HepG2 (cell line): Measurements from ENCODE around the gene TNS4. TPM values are rescaled to one million over a fixed set of nuclear protein-coding genes. Genes with fewer than 3 reads are reported as not detected.

Source experiments
- CAMTA2 ChIP-seq: sonication (generic); formaldehyde crosslinking; IDR thresholded peaks from 2 replicates; pipeline ENCODE4 v1.4.0; 2020; ENCODE audit warnings: mild to moderate bottlenecking, missing genetic modification reagents, borderline replicate concordance
- E2F1 ChIP-seq: sonication (generic); formaldehyde crosslinking; IDR thresholded peaks from 2 replicates; pipeline ENCODE4 v1.5.0; 2020; ENCODE audit warnings: missing genetic modification reagents
- FOXA3 ChIP-seq: IDR thresholded peaks from 2 replicates; pipeline ENCODE4 v1.6.1; 2016; ENCODE audit warnings: missing genetic modification reagents, missing compliant biosample characterization
- MXD4 ChIP-seq: IDR thresholded peaks from 2 replicates; pipeline ENCODE4 v1.6.1; 2016; ENCODE audit warnings: mild to moderate bottlenecking, missing biosample characterization, missing genetic modification reagents
- NFE2L2 ChIP-seq: fragments of 150-350 bp; IDR thresholded peaks from 2 replicates; pipeline ENCODE4 v1.6.1; 2014; ENCODE audit warnings: low read length
- NFYC ChIP-seq: IDR thresholded peaks from 2 replicates; pipeline ENCODE4 v1.6.1; 2016; ENCODE audit warnings: missing genetic modification reagents, missing compliant biosample characterization
- POLR2A ChIP-seq, 2 experiments: IDR thresholded peaks; 2 replicates each; pipeline ENCODE4 v1.6.1; 2011; ENCODE audit warnings: low read depth in 2 of 2, low read length in 2 of 2, mild to moderate bottlenecking in 1 of 2, moderate library complexity in 1 of 2; ENCODE audit not compliant: insufficient read depth in 1 of 2
- SRSF1 ChIP-seq: fragments of 200-400 bp; formaldehyde crosslinking; optimal IDR thresholded peaks from 2 replicates; pipeline ENCODE3; 2017; ENCODE audit warnings: mild to moderate bottlenecking, low read depth, low read length, moderate library complexity
- TEAD2 ChIP-seq: sonication (generic); formaldehyde crosslinking; IDR thresholded peaks from 2 replicates; pipeline ENCODE4 v1.9.0; 2021; ENCODE audit warnings: missing genetic modification reagents
- TFDP2 ChIP-seq: sonication (generic); formaldehyde crosslinking; IDR thresholded peaks from 2 replicates; pipeline ENCODE4 v1.4.0; 2020; ENCODE audit warnings: missing genetic modification reagents
- THYN1 ChIP-seq: sonication (generic); formaldehyde crosslinking; IDR thresholded peaks from 2 replicates; pipeline ENCODE4 v1.8.1; 2023; ENCODE audit warnings: low read depth, mild to moderate bottlenecking, moderate library complexity, missing genetic modification reagents, borderline replicate concordance
- TRIM22 ChIP-seq: fragments of 450-650 bp; IDR thresholded peaks from 2 replicates; pipeline ENCODE4 v1.6.1; 2017
- USF2 ChIP-seq, 2 experiments: sonication (generic) in 1 of 2; formaldehyde crosslinking in 1 of 2; IDR thresholded peaks; 2 replicates each; pipeline versions ENCODE4 v1.5.1 to v1.6.1; 2011 to 2020; ENCODE audit warnings: borderline replicate concordance in 1 of 2, low read depth in 1 of 2, low read length in 1 of 2, mild to moderate bottlenecking in 1 of 2, missing genetic modification reagents in 1 of 2, moderate library complexity in 1 of 2
- ZNF280D ChIP-seq: sonication (generic); formaldehyde crosslinking; IDR thresholded peaks from 2 replicates; pipeline ENCODE4 v1.5.1; 2020; ENCODE audit warnings: mild to moderate bottlenecking, missing genetic modification reagents
- ZNF800 ChIP-seq: sonication (generic); formaldehyde crosslinking; IDR thresholded peaks from 2 replicates; pipeline ENCODE4 v1.4.0; 2020; ENCODE audit warnings: missing genetic modification reagents
- ZNF850 ChIP-seq: sonication (generic); formaldehyde crosslinking; conservative IDR thresholded peaks from 2 replicates; pipeline ENCODE4 v1.9.0; 2021; ENCODE audit warnings: mild to moderate bottlenecking, missing genetic modification reagents
- ZNF878 ChIP-seq: sonication (generic); formaldehyde crosslinking; IDR thresholded peaks from 2 replicates; pipeline ENCODE4 v1.8.1; 2023; ENCODE audit warnings: mild to moderate bottlenecking, missing genetic modification reagents, moderate library complexity
- polyA plus RNA-seq, 8 experiments: library from polyadenylated mRNA; depleted of rRNA in 3 of 8; stranded (reverse) in 7 of 8; unstranded in 1 of 8; fragments of >200 nt; fragmentation: Illumina TruSeq in 4 of 8; extraction: Trizol in 4 of 8; gene quantifications; 2 replicates each; pipeline versions ENCODE4 v1.2.1 to v1.2.3, GENCODE V29; 2011 to 2016; ENCODE audit warnings: low read depth in 4 of 8, missing spikeins in 1 of 8, mixed read lengths in 1 of 8; ENCODE audit not compliant: insufficient read depth in 1 of 8
- total RNA-seq, 5 experiments: library from RNA; depleted of rRNA; stranded (reverse); fragments of >200 nt; fragmentation: Illumina TruSeq; extraction: Trizol; gene quantifications; 2 replicates each; pipeline ENCODE4 v1.2.3, GENCODE V29; 2016; ENCODE audit warnings: low read depth in 1 of 5

The TNS4 gene
- total and polyA plus RNA-seq, 2 of the 13 experiments (the other 11 are each of a cell fraction or from before 2014, with no cell fraction given), result 0.58 to 2.1 TPM

GRCh38 chr17:40542558-40543411 lies 41.4 kb upstream of the TNS4 start (continued):
- TF ChIP-seq E2F1 (CRISPR knock-in tag), result no peak
- TF ChIP-seq POLR2A (IDR thresholded peaks at IDR 0.05; ENCODE audit: insufficient read depth in 1 of 2, low read depth in 2 of 2, low read length in 2 of 2), result peak in 1 of 2 experiments; percentile 49; a peak in 2 of 4 replicates
- TF ChIP-seq NFE2L2, result no peak
- TF ChIP-seq TRIM22, result no peak
- no peak for TF ChIP-seq ZNF850
- peak; percentile 73 for TF ChIP-seq MXD4 (CRISPR knock-in tag)
- no peak for TF ChIP-seq TEAD2 (CRISPR knock-in tag)
- TF ChIP-seq CAMTA2 (CRISPR knock-in tag), result no peak
- TF ChIP-seq ZNF280D (CRISPR knock-in tag), result 0 out of 2 replicates have a peak, but pooled peaks have one; percentile 50
- TF ChIP-seq NFYC (CRISPR knock-in tag), result no peak
- peak; percentile 71 for TF ChIP-seq FOXA3 (CRISPR knock-in tag)
- no peak for TF ChIP-seq ZNF800 (CRISPR knock-in tag)
- peak; percentile 67 for TF ChIP-seq TFDP2 (CRISPR knock-in tag)
- no peak for TF ChIP-seq THYN1 (CRISPR knock-in tag)
- no peak for TF ChIP-seq ZNF878 (CRISPR knock-in tag)
- TF ChIP-seq SRSF1, result no peak
- peak; percentile 55 for TF ChIP-seq USF2 (IDR thresholded peaks at IDR 0.05; ENCODE audit: low read depth, low read length)
- TF ChIP-seq USF2 (CRISPR knock-in tag; IDR thresholded peaks at IDR 0.05; ENCODE audit: borderline replicate concordance), result peak; percentile 58; the same call in 1 of the 2 replicates
